IPS-11a (cell line): ENCODE data around the gene BTBD6.

Experiments used
- H3K4me3 ChIP-seq: one replicate; pipeline ENCODE4 v1.5.1; 2013; ENCODE audit warnings: low read depth, low read length, control low read depth

Gene BTBD6

GRCh38 chr14:105211086-105211757 lies 37.1 kb upstream of the BTBD6 start:
- H3K4me3 ChIP-seq, result no peak overlapping the region

- no peak overlapping the region for H3K4me3 ChIP-seq
Measured at GRCh38 chr14:105211758-105212089, 36.6 kb upstream of the BTBD6 start.

- H3K4me3 ChIP-seq, result no peak overlapping the region
Measured at GRCh38 chr14:105212541-105213300, 35.6 kb upstream of the BTBD6 start.

GRCh38 chr14:105213361-105213760 lies 35.0 kb upstream of the BTBD6 start:
- H3K4me3 ChIP-seq, result no peak overlapping the region

- H3K4me3 ChIP-seq, result no peak overlapping the region
Measured at GRCh38 chr14:105214324-105214915, 33.9 kb upstream of the BTBD6 start.

- H3K4me3 ChIP-seq, result no peak overlapping the region
Measured at GRCh38 chr14:105215602-105216001, 32.7 kb upstream of the BTBD6 start.

GRCh38 chr14:105216490-105217247 lies 31.7 kb upstream of the BTBD6 start:
- H3K4me3 ChIP-seq, result no peak overlapping the region

GRCh38 chr14:105217774-105218173 lies 30.6 kb upstream of the BTBD6 start:
- H3K4me3 ChIP-seq, result no peak overlapping the region

- H3K4me3 ChIP-seq, result no peak overlapping the region
Measured at GRCh38 chr14:105218611-105219010, 29.7 kb upstream of the BTBD6 start.

GRCh38 chr14:105219043-105219612 lies 29.2 kb upstream of the BTBD6 start:
- H3K4me3 ChIP-seq, result no peak overlapping the region

GRCh38 chr14:105219753-105220152 lies 28.6 kb upstream of the BTBD6 start:
- no peak overlapping the region for H3K4me3 ChIP-seq

- no peak overlapping the region for H3K4me3 ChIP-seq
Measured at GRCh38 chr14:105220699-105221597, 27.4 kb upstream of the BTBD6 start.

GRCh38 chr14:105221598-105222178 lies 26.6 kb upstream of the BTBD6 start:
- no peak overlapping the region for H3K4me3 ChIP-seq

- H3K4me3 ChIP-seq, result no peak overlapping the region
Measured at GRCh38 chr14:105223260-105223659, 25.1 kb upstream of the BTBD6 start.

GRCh38 chr14:105223770-105224544 lies 24.4 kb upstream of the BTBD6 start:
- no peak overlapping the region for H3K4me3 ChIP-seq

- no peak overlapping the region for H3K4me3 ChIP-seq
Measured at GRCh38 chr14:105224845-105225570, 23.3 kb upstream of the BTBD6 start.

- H3K4me3 ChIP-seq, result no peak overlapping the region
Measured at GRCh38 chr14:105226198-105226597, 22.1 kb upstream of the BTBD6 start.

GRCh38 chr14:105227346-105227745 lies 21.0 kb upstream of the BTBD6 start:
- no peak overlapping the region for H3K4me3 ChIP-seq
